GM04504 (cell line): ENCODE results near the gene TLX1.

Source experiments
- DNase-seq: peaks from one replicate; pipeline ENCODE4 v3.0.0-alpha.2; 2012; ENCODE audit warnings: low read depth

Gene TLX1

GRCh38 chr10:101130984-101131961, at the start of gene TLX1:
TSS of gene TLX1 (plus strand) at chr10:101131300. CDS start at chr10:101131542, 242 bp downstream.
- DNase-seq = no peak

GRCh38 chr10:101085846-101086245, 45.3 kb upstream of the TLX1 start:
- DNase-seq = no peak

GRCh38 chr10:101087376-101087775, 43.7 kb upstream of the TLX1 start:
- DNase-seq = no peak

GRCh38 chr10:101087965-101088364, 43.1 kb upstream of the TLX1 start:
- no peak for DNase-seq

- no peak for DNase-seq
Measured at GRCh38 chr10:101089520-101090299, 41.4 kb upstream of the TLX1 start.

GRCh38 chr10:101090597-101090996, 40.5 kb upstream of the TLX1 start:
- DNase-seq = no peak

GRCh38 chr10:101091546-101092290, 39.4 kb upstream of the TLX1 start:
- DNase-seq = no peak

GRCh38 chr10:101092881-101093354, 38.2 kb upstream of the TLX1 start:
- DNase-seq = no peak

- no peak for DNase-seq
Measured at GRCh38 chr10:101094121-101094879, 36.8 kb upstream of the TLX1 start.

GRCh38 chr10:101095004-101095403, 36.1 kb upstream of the TLX1 start:
- DNase-seq = no peak

- peak; percentile 24 for DNase-seq
Measured at GRCh38 chr10:101095550-101096213, 35.4 kb upstream of the TLX1 start.

GRCh38 chr10:101096378-101096777, 34.7 kb upstream of the TLX1 start:
- DNase-seq = no peak

GRCh38 chr10:101097881-101098280, 33.2 kb upstream of the TLX1 start:
- DNase-seq = no peak

- DNase-seq = no peak
Measured at GRCh38 chr10:101099901-101100300, 31.2 kb upstream of the TLX1 start.

GRCh38 chr10:101101372-101101881, 29.7 kb upstream of the TLX1 start:
- DNase-seq = no peak

GRCh38 chr10:101103430-101103829, 27.7 kb upstream of the TLX1 start:
- no peak for DNase-seq

- no peak for DNase-seq
Measured at GRCh38 chr10:101106351-101106750, 24.7 kb upstream of the TLX1 start.

GRCh38 chr10:101107771-101108170, 23.3 kb upstream of the TLX1 start:
- DNase-seq = no peak

GRCh38 chr10:101110856-101111523, 20.1 kb upstream of the TLX1 start:
- no peak for DNase-seq

- no peak for DNase-seq
Measured at GRCh38 chr10:101111547-101111946, 19.6 kb upstream of the TLX1 start.
